HepG2 (cell line): ENCODE measurements around the gene SLC22A31. TPM values are rescaled to one million over a fixed set of nuclear protein-coding genes. Genes with fewer than 3 reads are reported as not detected.

Source experiments
- AKAP8 ChIP-seq: sonication (generic); formaldehyde crosslinking; IDR thresholded peaks from 2 replicates; pipeline ENCODE4 v1.5.1; 2020; ENCODE audit warnings: mild to moderate bottlenecking, missing genetic modification reagents
- BCL6 ChIP-seq: IDR thresholded peaks from 2 replicates; pipeline ENCODE4 v1.6.1; 2016; ENCODE audit warnings: missing genetic modification reagents, missing compliant biosample characterization
- BRCA1 ChIP-seq: sonication (generic); formaldehyde crosslinking; IDR thresholded peaks from 2 replicates; pipeline ENCODE4 v1.4.0; 2020; ENCODE audit warnings: missing genetic modification reagents
- GTF3A ChIP-seq: sonication (generic); formaldehyde crosslinking; conservative IDR thresholded peaks from 2 replicates; pipeline ENCODE4 v1.4.0; 2020; ENCODE audit warnings: mild to moderate bottlenecking, missing genetic modification reagents
- IRF1 ChIP-seq: sonication (generic); formaldehyde crosslinking; IDR thresholded peaks from 2 replicates; pipeline ENCODE4 v1.4.0; 2020; ENCODE audit warnings: low read depth, mild to moderate bottlenecking, missing genetic modification reagents
- JUN ChIP-seq: sonication (generic); formaldehyde crosslinking; IDR thresholded peaks from 2 replicates; pipeline ENCODE4 v1.4.0; 2020; ENCODE audit warnings: mild to moderate bottlenecking, missing genetic modification reagents
- LRRFIP1 ChIP-seq: sonication (generic); formaldehyde crosslinking; conservative IDR thresholded peaks from 2 replicates; pipeline ENCODE4 v1.4.0; 2020; ENCODE audit warnings: missing genetic modification reagents
- RAD21 ChIP-seq: fragments of 450-650 bp; formaldehyde crosslinking; IDR thresholded peaks from 2 replicates; pipeline ENCODE4 v1.5.0; 2020; ENCODE audit warnings: mild to moderate bottlenecking
- SAP130 ChIP-seq: IDR thresholded peaks from 2 replicates; pipeline ENCODE4 v1.6.1; 2016; ENCODE audit warnings: low read depth
- SETDB1 ChIP-seq: sonication (generic); formaldehyde crosslinking; IDR thresholded peaks from 2 replicates; pipeline ENCODE4 v1.5.1; 2020; ENCODE audit warnings: missing genetic modification reagents, mild to moderate bottlenecking, borderline replicate concordance
- STAT5B ChIP-seq: sonication (generic); formaldehyde crosslinking; IDR thresholded peaks from 2 replicates; pipeline ENCODE4 v1.4.0; 2020; ENCODE audit warnings: missing genetic modification reagents
- TAF1 ChIP-seq: sonication (generic); formaldehyde crosslinking; IDR thresholded peaks from 2 replicates; pipeline ENCODE4 v1.4.0; 2020; ENCODE audit warnings: missing genetic modification reagents
- TBX2 ChIP-seq: sonication (generic); formaldehyde crosslinking; IDR thresholded peaks from 2 replicates; pipeline ENCODE4 v1.5.0; 2020; ENCODE audit warnings: missing genetic modification reagents, mild to moderate bottlenecking, borderline replicate concordance
- TCF7L2 ChIP-seq: IDR thresholded peaks from 2 replicates; pipeline ENCODE4 v1.6.1; 2011; ENCODE audit warnings: mild to moderate bottlenecking, low read depth, low read length, moderate library complexity
- USF2 ChIP-seq, 2 experiments: sonication (generic) in 1 of 2; formaldehyde crosslinking in 1 of 2; IDR thresholded peaks; 2 replicates each; pipeline versions ENCODE4 v1.5.1 to v1.6.1; 2011 to 2020; ENCODE audit warnings: borderline replicate concordance in 1 of 2, low read depth in 1 of 2, low read length in 1 of 2, mild to moderate bottlenecking in 1 of 2, missing genetic modification reagents in 1 of 2, moderate library complexity in 1 of 2
- ZBTB7B ChIP-seq: sonication (generic); formaldehyde crosslinking; IDR thresholded peaks from 2 replicates; pipeline ENCODE4 v1.4.0; 2020; ENCODE audit warnings: missing genetic modification reagents
- ZIK1 ChIP-seq: sonication (generic); formaldehyde crosslinking; IDR thresholded peaks from 2 replicates; pipeline ENCODE4 v1.5.0; 2020; ENCODE audit warnings: mild to moderate bottlenecking, low read depth, missing genetic modification reagents, borderline replicate concordance
- ZNF414 ChIP-seq: sonication (generic); formaldehyde crosslinking; IDR thresholded peaks from 2 replicates; pipeline ENCODE4 v1.5.0; 2020; ENCODE audit warnings: missing genetic modification reagents
- ZNF570 ChIP-seq: sonication (generic); formaldehyde crosslinking; IDR thresholded peaks from 2 replicates; pipeline ENCODE4 v1.4.0; 2020; ENCODE audit warnings: mild to moderate bottlenecking, missing genetic modification reagents, borderline replicate concordance
- ZNF777 ChIP-seq: sonication (generic); formaldehyde crosslinking; IDR thresholded peaks from 2 replicates; pipeline ENCODE4 v1.4.0; 2020; ENCODE audit warnings: missing genetic modification reagents
- ZNF839 ChIP-seq: sonication (generic); formaldehyde crosslinking; IDR thresholded peaks from 2 replicates; pipeline ENCODE4 v1.4.0; 2020; ENCODE audit warnings: missing genetic modification reagents, mild to moderate bottlenecking, borderline replicate concordance
- ZSCAN9 ChIP-seq: IDR thresholded peaks from 2 replicates; pipeline ENCODE4 v1.6.1; 2016; ENCODE audit warnings: borderline replicate concordance
- ZXDC ChIP-seq: sonication (generic); formaldehyde crosslinking; IDR thresholded peaks from 2 replicates; pipeline ENCODE4 v1.5.0; 2020; ENCODE audit warnings: mild to moderate bottlenecking, missing genetic modification reagents
- polyA plus RNA-seq, 8 experiments: library from polyadenylated mRNA; depleted of rRNA in 3 of 8; stranded (reverse) in 7 of 8; unstranded in 1 of 8; fragments of >200 nt; fragmentation: Illumina TruSeq in 4 of 8; extraction: Trizol in 4 of 8; gene quantifications; 2 replicates each; pipeline versions ENCODE4 v1.2.1 to v1.2.3, GENCODE V29; 2011 to 2016; ENCODE audit warnings: low read depth in 4 of 8, missing spikeins in 1 of 8, mixed read lengths in 1 of 8; ENCODE audit not compliant: insufficient read depth in 1 of 8
- total RNA-seq, 5 experiments: library from RNA; depleted of rRNA; stranded (reverse); fragments of >200 nt; fragmentation: Illumina TruSeq; extraction: Trizol; gene quantifications; 2 replicates each; pipeline ENCODE4 v1.2.3, GENCODE V29; 2016; ENCODE audit warnings: low read depth in 1 of 5

SLC22A31 gene
- total and polyA plus RNA-seq, 2 of the 13 experiments (the other 11 are each of a cell fraction or from before 2014, with no cell fraction given), result 67.3 to 83.3 TPM

GRCh38 chr16:89243664-89244063, 43.3 kb upstream of the SLC22A31 start (continued):
- no peak for TF ChIP-seq ZXDC (CRISPR knock-in tag)
- TF ChIP-seq IRF1, result no peak
- TF ChIP-seq ZNF777 (CRISPR knock-in tag), result no peak
- peak; percentile 73; the same call in 1 of the 2 replicates for TF ChIP-seq ZBTB7B (CRISPR knock-in tag)
- no peak for TF ChIP-seq SETDB1 (CRISPR knock-in tag)
- TF ChIP-seq ZNF414 (CRISPR knock-in tag), result 0 out of 2 replicates have a peak, but pooled peaks have one; percentile 38
- TF ChIP-seq BRCA1 (CRISPR knock-in tag), result no peak
- no peak for TF ChIP-seq ZSCAN9
- TF ChIP-seq RAD21 (CRISPR knock-in tag), result no peak
- no peak for TF ChIP-seq TAF1 (CRISPR knock-in tag)
- no peak for TF ChIP-seq TCF7L2
- TF ChIP-seq ZNF839, result no peak
- no peak for TF ChIP-seq ZIK1 (CRISPR knock-in tag)
- no peak for TF ChIP-seq STAT5B (CRISPR knock-in tag)
- TF ChIP-seq LRRFIP1, result no peak
- no peak for TF ChIP-seq ZNF570 (CRISPR knock-in tag)
- no peak for TF ChIP-seq TBX2
- no peak for TF ChIP-seq BCL6 (CRISPR knock-in tag)
- no peak for TF ChIP-seq USF2 (IDR thresholded peaks at IDR 0.05; ENCODE audit: low read depth, low read length)
- TF ChIP-seq USF2 (CRISPR knock-in tag; IDR thresholded peaks at IDR 0.05; ENCODE audit: borderline replicate concordance), result peak; percentile 14; the same call in 1 of the 2 replicates
- TF ChIP-seq SAP130 (CRISPR knock-in tag), result 0 out of 2 replicates have a peak, but pooled peaks have one; percentile 21
- TF ChIP-seq AKAP8 (CRISPR knock-in tag), result no peak
- TF ChIP-seq JUN (CRISPR knock-in tag), result no peak
- TF ChIP-seq GTF3A (CRISPR knock-in tag), result no peak
